K562 (cell line): ENCODE results near the gene PFKFB2. TPM values are rescaled to one million over a fixed set of nuclear protein-coding genes. Genes with fewer than 3 reads are reported as not detected.

Experiments used
- ATAC-seq: fragments of 200-7000 bp; cut with Tn5 transposase; 3 replicates; pipeline ENCODE4 v1.9.1; 2020; ENCODE audit warnings: moderate library complexity
- BruUV-seq: library from RNA; stranded (reverse); fragments of 400-500 nt; replicated peaks from 2 replicates; lab custom pipeline; 2021; lab: Mats Ljungman, UMichigan
- CTCF ChIA-PET: fragments of 300-600 bp; formaldehyde crosslinking; extraction: SDS; loops from one replicate; lab custom pipeline; 2021; ENCODE audit warnings: low intra/inter-chr PET ratio; lab: Yijun Ruan, JAX
- POLR2A ChIA-PET: fragments of 300-600, 350-650 bp; sonication (Branson Sonifier 250); formaldehyde crosslinking; extraction: SDS; loops from one replicate; lab custom pipeline; 2021; ENCODE audit warnings: antibody characterized with exemption, inconsistent platforms; lab: Yijun Ruan, JAX
- DNase-seq, 4 experiments: peaks; one replicate each; pipeline versions ENCODE4 v3.0.0 to v3.0.0-alpha.2; 2011 to 2018; ENCODE audit warnings: low spot score in 3 of 4, mixed read lengths in 3 of 4; ENCODE audit errors: extremely low read depth in 1 of 4
- FAIRE-seq: peaks from 2 replicates; lab custom pipeline; 2011; peaks lifted over from hg19 to GRCh38; lab: Jason Lieb, UNC
- H2AFZ ChIP-seq: 2 replicates; pipeline ENCODE4 v1.6.0; 2011; ENCODE audit warnings: low read depth, low read length, control low read depth, inconsistent platforms
- H3K27ac ChIP-seq: fragments of 200-600 bp; 3 replicates; pipeline ENCODE4 v1.8.0; 2011; ENCODE audit warnings: low read depth, mild to moderate bottlenecking, control low read depth, inconsistent platforms, low read length, moderate library complexity, mixed read lengths; ENCODE audit errors: extremely low read depth
- H3K27me3 ChIP-seq, 2 experiments: fragments of 300-600 bp in 1 of 2; 2 replicates in 1 of 2; 3 replicates in 1 of 2; pipeline versions ENCODE4 v1.6.0 to v1.8.0; 2011; ENCODE audit warnings: inconsistent platforms in 2 of 2, low read length in 2 of 2, mild to moderate bottlenecking in 1 of 2, mixed read lengths in 1 of 2, moderate library complexity in 1 of 2; ENCODE audit not compliant: control insufficient read depth in 2 of 2, insufficient read depth in 2 of 2
- H3K36me3 ChIP-seq: fragments of 300-600 bp; 3 replicates; pipeline ENCODE4 v1.8.0; 2011; ENCODE audit warnings: mild to moderate bottlenecking, low read length, inconsistent platforms; ENCODE audit not compliant: control insufficient read depth, insufficient read depth
- H3K4me1 ChIP-seq, 2 experiments: fragments of 200-600 bp in 1 of 2; replicated peaks in 1 of 2; 2 replicates in 1 of 2; 3 replicates in 1 of 2; pipeline versions ENCODE4 v1.5.1 to v1.8.0; 2011; ENCODE audit warnings: inconsistent platforms in 2 of 2, low read length in 2 of 2, mild to moderate bottlenecking in 1 of 2, mixed read lengths in 1 of 2, moderate library complexity in 1 of 2; ENCODE audit not compliant: control insufficient read depth in 2 of 2, insufficient read depth in 2 of 2
- H3K4me2 ChIP-seq: 2 replicates; pipeline ENCODE4 v1.6.1; 2011; ENCODE audit warnings: low read length, control low read depth, inconsistent platforms, mixed read lengths; ENCODE audit not compliant: insufficient read depth
- H3K4me3 ChIP-seq: fragments of 200-600 bp; sonication (generic), shearing (Covaris generic); 2 replicates; pipeline ENCODE4 v1.5.1; 2016; ENCODE audit warnings: control low read depth, inconsistent platforms
- H3K79me2 ChIP-seq: fragments of 200-600 bp; 3 replicates; pipeline ENCODE4 v1.8.0; 2011; ENCODE audit warnings: low read length, inconsistent platforms; ENCODE audit not compliant: control insufficient read depth, insufficient read depth
- H3K9ac ChIP-seq, 2 experiments: 2 replicates each; pipeline versions ENCODE4 v1.6.0 to v1.6.1; 2011; ENCODE audit warnings: low read depth in 2 of 2, low read length in 2 of 2, control low read depth in 1 of 2, inconsistent platforms in 1 of 2, mild to moderate bottlenecking in 1 of 2, mixed read lengths in 1 of 2; ENCODE audit not compliant: insufficient read depth in 1 of 2
- H3K9me1 ChIP-seq: one replicate; pipeline ENCODE4 v1.6.0; 2011; ENCODE audit warnings: inconsistent platforms, mild to moderate bottlenecking, low read length, moderate library complexity; ENCODE audit not compliant: control insufficient read depth, insufficient read depth
- H3K9me3 ChIP-seq: replicated peaks from 2 replicates; pipeline ENCODE4 v1.5.1; 2011; ENCODE audit warnings: low read depth, low read length, inconsistent platforms; ENCODE audit not compliant: control insufficient read depth, insufficient read depth
- H4K20me1 ChIP-seq: replicated peaks from 2 replicates; pipeline ENCODE4 v1.6.1; 2011; ENCODE audit warnings: low read length, inconsistent platforms, mixed read lengths; ENCODE audit not compliant: control insufficient read depth, insufficient read depth
- ELF4 ChIP-seq: fragments of 450-650 bp; formaldehyde crosslinking; IDR thresholded peaks from 2 replicates; pipeline ENCODE4 v1.4.0; 2022; ENCODE audit warnings: missing genetic modification characterization
- KDM5B ChIP-seq: fragments of 200-600 bp; sonication (generic); IDR thresholded peaks from 2 replicates; pipeline ENCODE4 v1.6.1; 2012; ENCODE audit warnings: low read depth, mild to moderate bottlenecking, moderate library complexity, low read length, control low read depth, inconsistent platforms; ENCODE audit not compliant: insufficient replicate concordance
- NCOA4 ChIP-seq: fragments of 450-650 bp; IDR thresholded peaks from 2 replicates; pipeline ENCODE4 v1.6.1; 2018; ENCODE audit warnings: mild to moderate bottlenecking; ENCODE audit not compliant: partially characterized antibody
- SP2 ChIP-seq: IDR thresholded peaks from 2 replicates; pipeline ENCODE4 v1.6.1; 2011; ENCODE audit warnings: mild to moderate bottlenecking, low read depth, low read length, moderate library complexity; ENCODE audit not compliant: poor library complexity, severe bottlenecking; ENCODE audit errors: extremely low read depth
- ZC3H8 ChIP-seq: fragments of 450-650 bp; IDR thresholded peaks from 2 replicates; pipeline ENCODE4 v1.6.1; 2017
- ZNF282 ChIP-seq: sonication (generic); formaldehyde crosslinking; IDR thresholded peaks from 2 replicates; pipeline ENCODE4 v1.8.1; 2023; ENCODE audit warnings: missing genetic modification reagents
- WGBS: fragments of 100-300 bp; shearing (Covaris generic); methylation state at CpG from one replicate; pipeline ENCODE4 v1.1.6; 2016; ENCODE audit warnings: low coverage, mixed read lengths; ENCODE audit not compliant: insufficient coverage; ENCODE audit errors: missing lambda C conversion rate; 5-methylcytosine and 5-hydroxymethylcytosine counted together
- in situ Hi-C: fragments of 300-500 bp; cut with MboI; formaldehyde crosslinking; loops from 4 replicates; pipeline ENCODE4 v1.15.0; 2018; ENCODE audit warnings: inconsistent platforms, mixed read lengths
- intact Hi-C: fragments of 100-400 bp; cut with micrococcal nuclease; formaldehyde crosslinking; loops from 2 replicates; pipeline ENCODE4 v1.14.2; 2022
- polyA plus RNA-seq, 8 experiments: library from polyadenylated mRNA; depleted of rRNA in 4 of 8; stranded (reverse) in 5 of 8; unstranded in 3 of 8; fragments of >200 nt; fragmentation: Nextera tagmentation in 2 of 8; fragmentation: Illumina TruSeq in 1 of 8; extraction: Ambion mirVana in 2 of 8; extraction: Trizol in 1 of 8; gene quantifications; 2 replicates each; pipeline versions ENCODE4 v1.2.1 to v1.2.3, GENCODE V29; 2011 to 2014; ENCODE audit warnings: inconsistent platforms in 1 of 8, missing spikeins in 1 of 8
- total RNA-seq, 7 experiments: library from RNA; depleted of rRNA in 6 of 7; stranded (reverse); fragments of >200 nt in 6 of 7; fragmentation: Illumina TruSeq in 2 of 7; extraction: Trizol in 2 of 7; gene quantifications; 2 replicates each; pipeline versions ENCODE4 v1.2.1 to v1.2.3, GENCODE V29; 2011 to 2021; ENCODE audit warnings: low replicate concordance in 1 of 7

Gene PFKFB2
- total and polyA plus RNA-seq, 9 of the 15 experiments (the other 6 are each of a cell fraction or from before 2014, with no cell fraction given) = 6.9 to 26.0 (median 16.4) TPM

DNA sequence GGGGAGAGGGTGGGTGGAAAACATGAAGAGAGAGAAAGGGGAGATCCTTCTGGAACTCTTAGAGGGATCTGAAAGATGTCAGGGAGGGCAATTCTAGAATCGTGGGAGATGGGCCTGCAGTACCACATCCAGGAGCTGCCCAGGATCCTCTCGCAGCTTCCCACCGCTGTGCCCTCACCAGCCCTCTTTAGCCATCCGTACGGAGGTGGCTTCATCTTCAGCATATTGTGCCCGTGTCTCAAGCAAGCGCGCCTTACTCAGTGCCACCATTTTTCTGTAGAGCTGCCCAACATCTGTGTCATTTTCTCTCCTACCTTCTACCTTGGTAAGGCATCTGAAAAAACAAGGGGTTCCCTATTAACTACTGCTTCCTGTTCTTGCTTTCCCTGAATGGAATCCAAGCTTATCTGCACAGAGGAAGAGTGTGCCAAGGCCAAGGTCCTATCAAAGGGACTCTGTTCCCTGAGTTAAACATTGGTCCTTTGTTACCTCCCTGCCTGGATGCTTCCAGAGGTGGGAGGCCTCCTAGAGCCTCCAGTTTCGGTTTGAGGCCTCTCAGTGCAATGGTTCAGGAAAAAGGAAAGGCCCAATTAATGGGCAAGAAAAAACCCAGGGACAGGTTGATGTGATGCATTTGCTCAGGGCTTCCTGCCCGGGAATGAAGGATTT, 43.8 kb upstream of the PFKFB2 start:
- no TSS peak for BruUV-seq
- H4K20me1 ChIP-seq = no peaks in the 10 kb centered on the region
- H3K79me2 ChIP-seq = no peaks in the 10 kb centered on the region
- intact Hi-C loops = no loop called here
- no peak for DNase-seq
- H2AFZ ChIP-seq = peak overlapping the region; percentile 3; the same call in 1 of the 2 replicates
- in situ Hi-C loops = no loop called here
- 85% methylated on average over 10 of the region's 10 CpGs for WGBS
- no peak for ATAC-seq
- H3K4me2 ChIP-seq = no peak overlapping the region
- ChIA-PET CTCF (no interaction called here), POLR2A (interaction anchor here (0.6 to 6.5 kb wide), 3 partner anchors 12 to 876 kb away, joined by 3 to 38 read pairs (median 4); partner anchors contain the start of gene PFKFB2)
- H3K4me1 ChIP-seq = peaks cover 3 to 37% of the 10 kb centered on the region in 2 experiments; a peak in 4 of 5 replicates
- H3K9me3 ChIP-seq = peaks cover 3% of the 10 kb centered on the region; the same call in 1 of the 2 replicates
- H3K9ac ChIP-seq = no peak overlapping the region
- no peak overlapping the region for H3K4me3 ChIP-seq
- TF ChIP-seq ZC3H8 (no peak), KDM5B (no peak), ZNF282 (CRISPR knock-in tag) (no peak), NCOA4 (no peak), SP2 (no peak), ELF4 (CRISPR knock-in tag) (no peak)
- H3K27ac ChIP-seq = no peak overlapping the region
- H3K9me1 ChIP-seq = no peaks in the 10 kb centered on the region
- no peak for FAIRE-seq
- H3K36me3 ChIP-seq = no peaks in the 10 kb centered on the region
- no peaks in the 10 kb centered on the region for H3K27me3 ChIP-seq
